ENCODE measurements around the gene ADGRD1. TPM values are rescaled to one million over a fixed set of nuclear protein-coding genes. Genes with fewer than 3 reads are reported as not detected.

The ADGRD1 gene
- polyA plus RNA-seq, 10 donors = 7.9 to 15.7 (median 12.0) TPM

Other genes starting within 250 kb of the ADGRD1 start
- gene RIMBP2, start 237.6 kb upstream of the ADGRD1 start, polyA plus RNA-seq (ENCODE audit: insufficient read length in 10 of 10) = 1 to 10 TPM in 7 of 10 donors, under 1 TPM in 3; 0.62 to 2.1 (median 1.2) TPM
- 10 to 100 TPM; 14.4 to 22.5 (median 20.1) TPM for gene STX2, start 114.7 kb upstream of the ADGRD1 start, polyA plus RNA-seq (ENCODE audit: insufficient read length in 10 of 10)
- 100 to 1,000 TPM; 339 to 578 (median 394) TPM for gene RAN, start 81.8 kb upstream of the ADGRD1 start, polyA plus RNA-seq (ENCODE audit: insufficient read length in 10 of 10)

Data from muscle of back (tissue), 10 donors.